NCI-H345 (cell line): ENCODE results near the gene USE1.

Source experiments
- DNase-seq: peaks from one replicate; lab custom pipeline; 2025; lab: John Stamatoyannopoulos, UW

The USE1 gene

DNA sequence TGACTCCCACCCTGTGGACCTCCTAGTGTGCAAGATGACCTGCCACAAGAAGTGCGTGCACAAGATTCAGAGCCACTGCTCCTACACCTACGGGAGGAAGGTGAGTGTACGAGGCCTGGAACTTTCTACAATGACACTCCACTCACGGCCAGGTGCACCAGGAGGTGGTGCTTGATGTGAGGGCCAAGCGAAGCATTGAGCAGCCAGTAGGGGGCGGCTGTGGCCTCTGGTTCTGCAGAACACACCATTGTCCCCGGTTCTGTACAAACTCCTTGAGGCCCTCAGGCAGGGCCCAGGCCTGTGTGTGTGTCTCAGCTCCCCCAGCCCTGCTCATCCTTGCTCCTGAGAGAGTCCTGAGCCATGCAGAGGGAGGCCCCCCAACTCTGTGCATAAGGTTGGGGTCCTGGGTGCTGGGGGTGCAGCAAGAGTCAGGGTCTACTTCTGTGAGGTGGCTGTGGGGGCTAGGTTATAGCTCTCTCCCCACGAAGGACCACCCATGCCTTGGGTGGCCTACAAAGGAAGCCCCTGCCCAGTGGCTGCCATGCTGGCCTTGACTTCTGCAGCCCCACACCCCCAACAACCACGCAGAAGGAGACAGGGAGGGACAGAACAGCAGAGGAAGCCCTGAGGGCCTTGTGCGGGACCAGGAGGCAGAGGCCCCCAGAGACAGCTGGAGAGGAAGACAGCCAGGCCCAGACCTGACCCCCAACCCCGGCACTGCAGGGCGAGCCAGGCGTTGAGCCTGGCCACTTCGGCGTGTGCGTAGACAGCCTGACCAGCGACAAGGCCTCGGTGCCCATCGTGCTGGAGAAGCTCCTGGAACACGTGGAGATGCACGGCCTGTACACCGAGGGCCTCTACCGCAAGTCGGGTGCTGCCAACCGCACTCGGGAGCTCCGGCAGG is 9.7 kb upstream of the USE1 start:
- DNase-seq: no peak

DNA sequence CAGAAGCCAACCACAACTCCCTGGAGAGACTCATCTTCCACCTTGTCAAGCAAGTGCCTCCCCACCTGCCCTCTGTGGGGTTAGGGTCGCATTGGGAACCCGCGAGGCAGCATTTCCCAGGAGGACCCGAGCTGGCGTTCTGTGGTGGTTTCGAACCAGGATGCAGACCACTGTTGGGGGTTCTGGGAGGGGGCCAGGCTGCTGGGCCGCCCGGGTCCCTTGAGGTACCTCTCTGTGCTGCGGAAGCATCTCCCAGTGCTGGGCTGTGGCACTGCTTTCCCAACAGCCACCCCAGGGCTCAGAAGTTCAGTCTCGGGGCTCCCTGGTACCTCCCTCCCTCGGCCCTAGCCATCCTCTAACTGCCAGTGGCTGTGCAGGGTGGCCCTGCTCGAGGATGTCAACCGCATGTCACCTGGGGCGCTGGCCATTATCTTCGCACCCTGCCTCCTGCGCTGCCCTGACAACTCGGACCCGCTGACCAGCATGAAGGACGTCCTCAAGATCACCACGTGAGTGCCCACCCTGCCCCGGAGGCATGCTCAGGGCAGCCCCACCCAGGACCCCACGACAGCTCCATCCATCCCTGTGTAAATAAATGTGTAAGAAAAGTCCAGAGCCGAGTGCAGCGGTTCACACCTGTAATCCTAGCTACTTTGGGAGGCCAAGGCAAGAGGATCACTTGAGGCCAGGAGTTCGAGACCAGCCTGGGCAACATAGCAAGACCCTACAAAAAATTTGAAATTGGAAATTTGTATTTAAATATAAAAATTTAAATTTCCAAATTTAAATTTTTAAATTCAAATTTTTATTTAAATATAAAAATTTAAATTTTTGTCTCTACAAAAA is 8.2 kb upstream of the USE1 start:
- no peak for DNase-seq

DNA sequence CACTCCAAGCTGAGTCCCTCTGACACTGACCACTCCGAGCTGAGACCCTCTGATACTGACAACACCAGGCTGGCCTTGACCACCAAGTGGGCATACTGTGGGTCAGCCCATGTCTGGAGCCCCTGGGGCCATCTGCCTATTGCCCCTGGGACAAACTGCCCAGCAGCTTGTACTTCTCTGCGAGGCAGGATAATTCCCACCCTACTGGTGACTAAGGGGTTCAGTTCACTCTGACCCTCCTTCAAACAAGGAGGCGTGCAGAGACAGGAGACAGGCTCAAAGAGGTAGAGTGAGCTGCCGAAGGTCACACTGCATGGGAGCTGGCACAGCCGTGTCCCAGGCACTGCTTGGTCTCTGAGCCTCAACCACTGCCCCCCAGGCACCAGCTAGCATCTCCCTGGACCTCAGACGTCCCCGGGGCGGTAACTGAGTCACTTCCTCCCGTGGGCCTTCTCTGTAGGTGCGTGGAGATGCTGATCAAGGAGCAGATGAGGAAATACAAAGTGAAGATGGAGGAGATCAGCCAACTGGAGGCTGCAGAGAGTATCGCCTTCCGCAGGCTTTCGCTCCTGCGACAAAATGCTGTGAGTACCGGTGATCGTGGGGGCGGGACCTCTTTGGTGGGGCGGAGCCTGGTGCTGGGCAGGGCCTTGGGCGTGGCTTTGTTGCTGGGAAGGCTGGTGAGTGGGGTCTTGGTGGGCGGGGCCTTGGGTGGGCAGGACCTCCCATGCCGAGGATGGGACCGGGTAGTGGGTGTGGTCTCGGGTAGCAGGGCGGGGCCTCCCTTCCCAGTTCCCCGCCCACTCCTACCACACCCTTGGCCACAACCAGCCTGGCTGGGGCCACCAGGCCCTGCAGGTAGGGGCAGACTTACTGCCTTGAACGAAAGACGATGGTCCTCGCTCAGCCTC is 5.8 kb upstream of the USE1 start:
- DNase-seq: peak; percentile 9

DNA sequence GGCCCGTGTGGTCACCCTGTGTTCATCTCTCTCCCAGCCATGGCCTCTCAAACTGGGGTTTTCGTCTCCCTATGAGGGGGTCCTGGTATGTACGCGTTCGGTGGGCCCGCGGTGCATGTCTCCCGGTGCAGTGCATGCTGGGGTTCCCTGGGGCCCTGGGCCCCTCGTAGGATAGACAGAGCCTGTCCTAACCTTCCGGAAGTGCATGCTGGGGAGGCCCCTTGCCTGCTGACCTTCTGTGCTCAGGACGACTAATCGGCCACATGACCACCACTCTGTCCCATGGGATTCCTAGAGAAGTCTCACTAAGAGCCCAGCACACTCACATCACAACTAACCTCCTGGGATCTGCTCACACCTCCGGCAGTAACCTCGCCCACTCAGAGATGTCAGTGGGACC is 4.9 kb upstream of the USE1 start:
- DNase-seq: no peak

- no peak for DNase-seq
Observed at GRCh38 chr19:17211547-17212446, 3.4 kb upstream of the USE1 start.

- no peak for DNase-seq
Observed at GRCh38 chr19:17213334-17213733, 1.8 kb upstream of the USE1 start.

GRCh38 chr19:17214508-17215126 is 540 bp upstream of the USE1 start:
- no peak for DNase-seq

GRCh38 chr19:17216058-17216670 is 1.0 kb downstream of the USE1 start:
- DNase-seq: no peak

- DNase-seq: no peak
Observed at GRCh38 chr19:17219286-17219685, 4.1 kb downstream of the USE1 start.

- no peak for DNase-seq
Observed at GRCh38 chr19:17220207-17220758, 5.1 kb downstream of the USE1 start.

GRCh38 chr19:17225053-17225452 is 9.9 kb downstream of the USE1 start:
- no peak for DNase-seq

DNA sequence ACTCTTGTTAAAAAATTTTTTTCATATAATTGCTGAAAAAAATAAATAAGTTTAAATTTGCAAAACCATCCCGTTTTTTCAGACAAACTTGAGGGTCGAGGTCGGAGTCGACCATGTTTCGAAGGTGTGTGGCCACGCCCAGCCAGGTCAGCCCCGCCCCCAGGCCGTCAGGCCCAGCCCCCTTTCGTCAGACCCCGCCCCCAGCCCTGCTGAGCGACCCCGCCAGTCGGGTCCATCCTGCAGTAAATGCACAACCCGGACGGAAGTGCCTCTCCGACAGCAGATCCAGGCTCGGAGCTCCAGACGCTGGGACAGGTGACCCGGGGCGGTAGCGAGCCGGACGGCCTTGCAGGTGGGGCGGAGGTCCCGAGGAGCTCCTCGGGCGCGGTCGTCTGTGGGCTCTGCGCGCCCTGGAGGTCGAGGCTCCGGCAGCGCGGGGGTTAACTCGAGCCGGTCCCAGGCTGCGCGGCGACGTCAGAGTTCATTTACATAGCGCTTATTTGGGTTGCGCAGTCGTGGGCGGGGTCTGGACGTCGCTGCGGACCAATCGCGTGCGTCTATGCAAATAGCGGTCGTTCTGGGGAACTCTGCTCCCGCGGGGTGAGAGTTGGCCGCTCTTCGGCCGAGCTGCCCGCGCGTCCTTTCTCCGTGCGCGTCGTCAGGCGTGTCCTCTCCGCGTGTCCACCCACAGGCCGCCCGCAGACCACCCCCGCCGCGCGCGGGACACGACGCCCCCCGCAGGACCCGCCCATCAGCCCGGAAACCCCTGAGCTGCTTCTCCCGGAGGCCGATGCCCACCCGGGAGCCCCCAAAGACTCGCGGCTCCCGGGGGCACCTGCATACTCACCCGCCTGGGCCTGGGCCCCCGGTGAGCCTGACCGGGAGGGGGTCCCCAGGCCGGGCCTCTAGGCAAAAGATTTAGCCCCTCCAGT is 11.1 kb downstream of the USE1 start, which contains the start of gene OCEL1:
Gene OCEL1 (plus strand): TSS at position 225 of the 932 bp plus-strand sequence. CDS start 22 bp downstream, at position 247.
- DNase-seq: peak; percentile 93

DNA sequence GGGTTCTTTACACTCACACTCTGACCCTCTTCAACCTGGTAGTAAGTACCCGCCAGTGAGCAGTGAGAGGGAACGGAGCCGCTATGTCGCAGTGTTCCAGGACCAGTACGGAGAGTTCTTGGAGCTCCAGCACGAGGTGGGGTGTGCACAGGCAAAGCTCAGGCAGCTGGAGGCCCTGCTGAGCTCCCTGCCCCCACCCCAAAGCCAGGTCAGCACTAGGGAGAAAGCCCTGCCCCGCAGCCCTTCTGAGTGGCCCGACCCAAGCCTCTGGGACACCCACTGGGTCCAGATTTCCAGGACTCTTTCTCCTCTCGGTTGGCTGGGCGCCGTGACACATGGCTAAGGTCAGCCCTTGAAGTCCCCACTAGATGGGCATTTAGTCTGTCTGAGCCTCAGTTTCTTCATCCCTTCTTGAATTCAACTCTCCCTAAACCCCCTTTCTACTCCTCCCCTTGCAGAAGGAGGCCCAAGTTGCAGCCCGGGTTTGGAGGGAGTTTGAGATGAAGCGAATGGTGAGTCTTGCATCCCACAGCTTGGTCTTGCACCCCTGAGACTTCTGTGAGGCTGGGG is 12.7 kb downstream of the USE1 start:
- no peak for DNase-seq

GRCh38 chr19:17229890-17230289 is 14.7 kb downstream of the USE1 start:
- no peak for DNase-seq

GRCh38 chr19:17232258-17232657 is 17.1 kb downstream of the USE1 start:
- DNase-seq: no peak

DNA sequence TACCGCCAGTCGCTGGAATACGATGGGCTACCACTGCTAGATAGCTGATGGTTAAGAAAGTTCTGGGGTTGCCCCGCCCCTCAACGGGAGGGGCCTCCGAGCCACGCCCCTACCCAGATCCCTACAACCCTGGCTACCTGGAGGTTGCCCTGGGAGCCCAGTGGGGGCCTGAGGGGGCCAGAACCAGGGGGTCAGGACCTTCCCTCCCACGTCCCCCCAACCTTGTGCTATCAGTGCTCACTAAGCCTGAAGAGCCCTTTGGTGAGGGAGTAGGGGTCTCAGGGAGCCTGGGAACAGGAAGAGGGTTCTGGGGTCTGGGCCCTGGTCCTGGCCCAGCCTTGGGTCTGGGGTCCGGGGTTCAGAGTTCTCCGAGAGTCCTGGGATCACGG is 19.7 kb downstream of the USE1 start:
- peak; percentile 64 for DNase-seq

DNA sequence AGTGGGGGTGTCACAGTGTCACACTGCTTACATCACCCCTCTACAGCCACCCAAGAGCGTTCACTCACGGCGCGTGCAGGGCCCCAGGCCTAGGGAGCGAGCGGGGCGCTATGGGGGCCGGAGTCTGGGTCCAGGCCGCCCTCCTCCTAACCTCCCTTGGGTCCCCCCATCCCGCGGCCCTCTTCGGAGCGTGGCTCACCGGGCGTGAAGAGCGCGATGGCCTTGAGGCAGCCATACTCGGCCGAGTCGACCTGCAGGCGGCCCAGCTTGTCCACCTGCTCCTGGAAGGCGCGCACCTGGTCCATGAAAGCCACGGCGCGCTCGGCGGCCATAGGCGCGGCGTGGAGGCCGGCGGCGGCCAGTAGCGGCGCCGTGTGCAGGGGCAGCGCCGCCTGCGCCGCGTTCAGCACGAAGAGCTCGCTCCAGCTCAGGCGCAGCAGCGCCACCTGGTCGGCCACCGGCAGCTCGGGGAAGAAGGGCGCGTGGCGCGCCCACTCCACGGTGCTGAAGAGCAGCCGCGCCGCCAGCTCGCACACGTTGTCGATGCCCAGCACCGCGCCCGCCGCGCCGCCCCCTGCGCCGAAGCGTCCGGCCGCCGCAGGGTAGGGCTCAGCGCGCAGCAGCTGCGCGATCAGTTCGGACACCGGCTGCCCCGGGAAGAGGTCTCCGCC is 20.3 kb downstream of the USE1 start:
- DNase-seq: peak; percentile 60
